NCI-H2029 treated with DMSO at 0.1 percent for 48 hours (cell line): ENCODE measurements around the gene ATXN2.
A peak's percentile ranks its signal among the peaks of the same experiment; 100 is the strongest.
"Not testable (repeated sequence)": the region's sequence is repeated elsewhere in the genome, so short reads cannot be mapped to it uniquely, and the experiment has no call there.

Source experiments
- DNase-seq: peaks from one replicate; lab custom pipeline; 2025; lab: John Stamatoyannopoulos, UW

ATXN2 gene

DNA sequence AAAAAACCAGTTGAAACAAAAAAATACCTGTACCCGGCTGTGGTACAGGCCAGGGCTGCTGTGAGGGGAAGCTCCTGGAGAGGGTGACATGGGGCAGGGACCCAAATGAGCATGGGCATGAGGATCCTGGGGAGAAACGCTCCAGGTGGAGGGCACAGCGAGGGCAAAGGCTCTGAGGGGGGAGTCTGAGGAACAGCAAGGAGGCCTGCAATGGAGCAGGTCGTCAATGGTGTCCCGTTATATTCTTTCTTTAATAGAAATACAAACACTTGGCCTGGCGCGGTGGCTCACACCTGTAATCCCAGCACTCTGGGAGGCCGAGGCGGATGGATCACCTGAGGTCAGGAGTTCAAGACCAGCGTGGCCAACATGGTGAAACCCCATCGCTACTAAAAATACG, 1.9 kb upstream of the ATXN2 start:
- not testable (repeated sequence) for DNase-seq

DNA sequence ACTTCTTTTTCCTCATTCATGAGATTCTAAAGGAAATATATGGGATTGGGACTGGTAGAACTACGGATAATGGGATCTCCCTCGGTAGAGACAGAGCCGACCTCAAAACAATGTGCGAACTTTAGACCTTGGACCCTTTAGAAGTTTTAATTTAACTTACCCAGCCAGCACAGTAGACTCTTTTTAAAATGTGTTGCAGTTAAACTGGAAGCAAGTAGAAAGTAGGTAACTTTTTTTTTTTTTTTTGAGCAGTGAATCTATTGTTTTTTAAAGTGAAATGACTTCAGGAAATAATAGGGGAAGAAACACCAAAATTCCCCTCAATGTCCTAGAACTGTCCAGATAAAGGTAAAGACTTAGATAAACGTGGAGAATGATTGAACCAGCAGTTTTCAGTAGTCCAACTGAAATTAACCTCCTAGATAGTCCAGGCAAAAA, 1.1 kb upstream of the ATXN2 start:
- no peak for DNase-seq

DNA sequence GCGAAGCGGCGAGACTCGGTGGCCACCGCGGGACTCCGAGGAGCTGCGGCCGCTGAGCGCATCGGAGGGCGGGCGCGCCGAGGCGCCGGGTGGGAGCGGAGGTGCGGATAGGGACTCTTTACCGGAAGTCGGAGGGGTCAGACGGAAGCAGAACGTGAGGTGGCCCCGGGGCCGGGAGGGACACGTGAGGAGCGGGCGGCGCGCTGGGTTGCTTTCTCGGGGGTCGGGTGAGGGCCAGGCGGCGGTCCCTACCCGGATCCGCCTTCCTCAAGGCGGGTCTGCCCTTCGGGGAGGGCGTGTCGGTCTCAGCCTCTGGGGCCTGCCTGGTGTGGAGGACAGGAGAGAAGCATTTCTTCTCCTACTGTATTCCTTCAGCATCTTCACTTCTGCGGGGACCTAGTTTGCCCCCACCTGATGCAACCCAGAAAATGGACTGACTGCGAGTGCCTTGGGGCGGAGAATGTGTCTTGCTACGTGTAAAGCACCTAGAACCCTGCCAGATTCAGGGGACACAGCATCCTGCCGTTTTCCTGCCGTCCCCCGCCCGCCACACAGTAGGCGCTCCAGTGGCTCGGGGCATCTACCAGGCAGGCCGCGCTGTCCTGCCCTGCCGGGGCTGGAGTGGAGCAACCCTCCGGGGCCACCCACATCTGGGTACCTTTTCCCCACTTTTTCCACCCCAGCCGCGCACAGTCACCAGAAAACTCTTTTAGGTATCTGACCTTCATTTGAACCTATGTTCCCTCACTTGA, 514 bp upstream of the ATXN2 start:
- peak; percentile 70 for DNase-seq

DNA sequence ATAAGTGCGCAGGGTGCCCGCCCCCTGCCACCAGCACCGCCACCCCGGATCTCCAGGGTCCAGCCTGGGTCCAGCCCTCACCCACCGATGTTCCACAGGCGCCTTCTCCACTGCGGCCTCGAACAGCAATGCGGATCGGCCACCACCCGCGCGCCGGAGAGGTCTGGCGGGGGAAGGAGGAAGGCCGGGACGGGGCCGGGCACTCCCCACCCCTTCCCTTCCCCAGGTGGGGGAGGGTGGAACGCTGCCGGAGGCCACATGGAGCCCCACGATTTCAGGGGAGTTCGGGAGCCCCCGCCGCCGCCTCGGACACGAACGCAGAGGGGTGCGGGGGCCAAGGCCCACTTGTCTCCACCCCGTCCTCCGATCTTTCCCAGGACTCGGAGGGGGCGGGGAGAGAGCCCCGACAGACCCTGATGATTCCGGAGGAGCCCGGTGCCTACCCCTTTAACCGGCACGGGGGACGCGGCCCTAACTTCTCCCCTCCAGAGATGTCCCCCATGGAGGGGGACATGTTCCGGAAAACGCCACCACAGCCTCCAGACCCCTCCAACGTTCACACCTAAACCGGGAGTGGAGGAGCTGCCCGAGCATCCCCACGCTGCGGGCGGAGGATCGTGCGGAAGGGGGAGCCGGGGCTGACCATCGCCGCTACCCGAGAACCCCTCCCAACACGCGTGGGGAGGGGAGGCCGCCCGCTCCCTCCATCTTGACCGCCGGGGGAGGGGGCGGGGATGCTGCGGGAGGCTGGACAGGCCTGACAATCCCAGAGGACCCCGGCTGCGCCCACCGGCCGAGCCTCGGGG, 1.1 kb downstream of the ATXN2 start:
- DNase-seq: no peak

DNA sequence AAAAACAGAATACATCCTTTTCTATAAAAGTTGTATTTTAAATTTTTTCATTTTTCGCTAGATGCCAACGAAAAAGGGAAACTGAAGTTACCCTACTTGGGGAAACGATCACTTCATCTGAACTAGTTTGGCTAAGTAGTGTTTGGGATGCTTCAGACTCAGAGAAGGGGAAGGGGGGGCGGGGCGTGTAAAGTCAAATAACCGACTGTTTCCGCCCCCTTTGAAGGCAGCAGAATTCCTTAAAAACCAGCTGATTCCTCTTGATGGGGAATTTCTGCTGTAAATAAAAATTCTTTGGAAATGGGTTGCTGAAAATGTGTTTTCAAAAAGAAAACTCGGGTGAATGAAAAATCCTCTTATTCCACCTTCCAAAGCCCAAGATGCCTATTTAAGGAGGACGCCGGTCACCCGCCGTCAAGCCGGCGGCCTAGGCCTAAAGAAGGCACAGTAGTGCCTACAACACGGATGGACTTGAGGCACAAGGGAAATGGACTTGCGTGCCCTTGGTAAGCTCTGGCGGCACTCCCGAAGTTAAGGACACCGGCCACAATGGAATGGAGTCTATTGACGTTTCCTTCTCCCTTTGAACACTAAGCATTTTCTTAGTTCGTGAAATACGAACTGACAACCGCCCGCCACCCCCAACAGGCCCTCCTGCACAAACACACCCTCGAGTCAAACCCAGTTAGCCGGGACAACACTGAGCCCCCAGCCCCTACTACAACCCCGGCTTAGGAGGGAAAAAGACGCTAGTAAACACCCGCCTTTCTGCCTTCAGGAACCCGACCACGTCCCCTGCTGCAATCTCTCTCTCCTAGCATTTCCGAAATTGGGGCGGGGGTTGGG, 1.9 kb downstream of the ATXN2 start:
- peak; percentile 4 for DNase-seq

DNA sequence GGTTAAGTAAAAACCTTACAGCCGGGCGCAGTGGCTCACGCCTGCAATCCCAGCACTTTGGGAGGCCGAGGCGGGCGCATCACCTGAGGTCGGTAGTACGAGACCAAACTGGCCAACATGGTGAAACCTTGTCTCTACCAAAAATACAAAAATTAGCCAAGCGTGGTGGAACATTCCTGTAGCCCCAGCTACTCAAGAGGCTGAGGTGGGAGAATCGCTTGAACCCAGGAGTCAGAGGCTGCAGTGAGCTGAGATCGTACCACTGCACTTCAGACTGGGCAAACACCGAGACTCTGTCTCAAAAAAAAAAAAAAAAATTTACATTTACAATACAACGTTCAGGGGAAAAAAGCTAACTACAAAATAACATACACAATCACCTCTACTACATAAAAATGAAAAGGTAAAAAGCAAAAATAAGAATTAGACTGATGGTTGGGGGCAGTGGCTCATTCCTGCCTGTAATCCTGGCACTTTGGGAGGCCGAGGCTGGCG, 3.7 kb downstream of the ATXN2 start:
- not testable (repeated sequence) for DNase-seq

DNA sequence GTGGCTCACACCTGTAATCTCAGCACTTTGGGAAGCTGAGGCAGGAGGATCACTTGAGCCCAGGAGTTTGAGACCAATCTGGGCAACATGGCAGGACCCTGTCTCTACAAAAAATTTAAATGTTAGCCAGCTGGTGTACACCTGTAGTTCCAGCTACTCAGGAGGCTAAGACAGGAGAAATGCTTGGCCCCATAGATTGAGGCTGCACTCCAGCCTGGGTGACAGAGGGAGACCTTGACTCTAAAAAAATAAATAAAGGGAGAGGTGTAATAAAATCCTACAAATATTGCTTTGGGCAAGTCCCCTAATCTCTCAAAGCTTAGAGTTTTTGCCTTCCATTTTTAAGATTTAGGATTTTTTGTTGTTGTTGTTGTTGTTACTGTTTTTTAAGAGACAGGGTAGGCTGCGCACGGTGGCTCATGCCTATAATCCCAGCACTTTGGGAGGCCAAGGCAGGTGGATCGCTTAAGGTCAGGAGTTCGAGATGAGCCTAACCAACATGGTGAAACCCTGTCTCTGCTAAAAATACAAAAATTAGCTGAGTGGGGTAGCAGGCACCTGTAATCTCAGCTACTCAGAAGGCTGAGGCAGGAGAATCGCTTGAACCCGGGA, 7.6 kb downstream of the ATXN2 start:
- DNase-seq: not testable (repeated sequence)

DNA sequence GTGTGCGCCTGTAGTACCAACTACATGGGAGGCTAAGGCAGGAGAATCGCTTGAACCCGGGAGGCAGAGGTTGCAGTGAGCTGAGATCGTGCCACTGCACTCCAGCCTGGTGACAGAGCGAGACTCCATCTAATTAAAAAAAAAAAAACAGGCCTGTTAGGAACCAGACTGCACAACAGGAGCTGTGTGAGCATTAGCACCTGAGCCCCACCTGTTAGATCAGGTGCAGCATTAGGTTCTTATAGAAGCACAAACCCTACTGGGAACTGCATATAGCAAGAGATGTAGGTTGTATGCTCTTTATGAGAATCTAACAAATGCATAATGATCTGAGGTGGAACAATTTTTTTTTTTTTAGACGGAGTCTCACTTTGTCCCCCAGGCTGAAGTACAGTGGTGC, 8.6 kb downstream of the ATXN2 start:
- no peak for DNase-seq

DNA sequence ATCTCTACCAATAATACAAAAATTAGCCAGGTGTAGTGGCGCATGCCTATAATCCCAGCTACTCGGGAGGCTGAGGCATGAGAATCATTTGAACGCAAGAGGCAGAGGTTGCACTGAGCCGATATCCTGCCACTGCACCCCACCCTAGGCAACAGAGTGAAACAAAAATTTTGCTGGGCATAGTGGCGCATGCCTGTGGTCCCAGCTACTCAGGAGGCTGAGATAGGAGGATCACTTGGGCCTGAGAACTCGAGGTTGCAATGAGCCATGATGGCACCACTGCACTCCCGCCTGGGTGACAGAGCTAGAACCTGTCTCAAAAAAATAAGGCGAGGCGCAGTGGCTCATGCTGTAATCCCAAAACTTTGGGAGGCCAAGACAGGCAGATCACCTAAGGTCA, 9.5 kb downstream of the ATXN2 start:
- no peak for DNase-seq

DNA sequence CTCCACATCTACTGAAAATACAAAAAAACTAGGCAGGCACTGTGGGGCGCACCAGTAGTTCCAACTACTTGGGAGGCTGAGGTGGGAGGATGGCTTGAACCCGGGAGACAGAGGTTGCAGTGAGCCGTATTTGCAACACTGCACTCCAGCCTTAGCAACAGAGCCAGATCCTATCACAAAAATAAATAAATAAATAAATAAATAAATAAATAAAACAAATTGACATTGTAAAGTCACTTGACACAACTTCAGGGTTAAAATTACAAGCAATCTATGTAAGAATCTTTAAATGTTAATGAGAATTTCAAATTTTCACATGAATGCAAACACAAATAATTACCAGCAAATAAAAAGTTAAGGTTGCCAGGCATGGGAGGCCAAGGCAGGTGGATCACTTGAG, 11.1 kb downstream of the ATXN2 start:
- no peak for DNase-seq

DNA sequence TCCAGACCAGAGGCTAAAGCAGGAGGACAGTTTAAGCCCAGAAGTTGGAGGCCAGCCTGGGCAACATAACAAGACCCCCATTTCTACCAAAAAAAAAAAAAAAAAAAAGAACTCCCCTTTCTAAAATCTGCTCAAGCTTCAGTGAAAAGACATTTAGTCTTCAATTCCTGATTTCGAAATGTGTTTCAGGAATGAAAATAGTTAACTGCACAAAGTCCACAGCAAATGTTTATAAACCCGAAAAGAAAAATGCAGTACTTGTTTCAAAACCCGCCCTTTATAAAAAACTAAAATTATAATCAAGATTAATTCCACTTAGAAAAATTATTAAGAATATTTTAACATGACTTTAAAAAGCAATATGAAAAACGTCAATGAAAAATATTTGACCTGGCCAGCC, 12.1 kb downstream of the ATXN2 start:
- no peak for DNase-seq

DNA sequence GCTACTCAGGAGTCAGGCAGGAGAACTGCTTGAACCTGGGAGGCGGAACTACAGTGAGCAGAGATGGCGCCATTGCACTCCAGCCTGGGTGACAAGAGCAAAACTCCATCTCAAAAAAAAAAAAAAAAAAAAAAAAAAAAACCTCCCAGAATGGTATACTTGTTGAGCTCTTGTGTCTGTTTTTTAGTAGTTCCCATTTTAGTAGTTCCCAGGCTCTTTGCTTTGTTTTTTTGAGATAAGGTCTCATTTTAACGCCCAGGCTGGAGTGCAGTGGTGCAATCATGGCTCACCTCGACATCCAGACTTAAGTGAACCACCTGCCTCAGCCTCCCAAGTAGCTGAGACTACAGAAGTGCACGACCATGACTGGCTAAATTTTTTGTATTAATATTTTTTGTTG, 13.4 kb downstream of the ATXN2 start:
- no peak for DNase-seq

DNA sequence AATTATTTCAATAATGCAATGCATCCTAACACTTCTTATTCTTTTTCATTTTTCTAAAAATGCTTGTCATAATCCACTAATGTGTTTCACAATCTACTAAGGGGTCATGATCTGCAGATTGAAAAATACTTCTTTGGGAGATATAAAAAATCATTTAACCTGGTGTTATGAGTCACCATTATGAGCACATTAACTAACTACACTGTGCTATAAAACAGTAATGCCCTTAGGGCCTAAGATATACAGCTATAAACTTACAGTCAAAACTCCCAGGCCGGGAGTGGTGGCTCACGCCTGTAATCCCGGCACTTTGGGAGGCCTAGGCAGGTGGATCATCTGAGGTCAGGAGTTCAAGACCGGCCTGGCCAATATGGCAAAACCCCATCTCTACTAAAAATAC, 14.2 kb downstream of the ATXN2 start:
- no peak for DNase-seq

DNA sequence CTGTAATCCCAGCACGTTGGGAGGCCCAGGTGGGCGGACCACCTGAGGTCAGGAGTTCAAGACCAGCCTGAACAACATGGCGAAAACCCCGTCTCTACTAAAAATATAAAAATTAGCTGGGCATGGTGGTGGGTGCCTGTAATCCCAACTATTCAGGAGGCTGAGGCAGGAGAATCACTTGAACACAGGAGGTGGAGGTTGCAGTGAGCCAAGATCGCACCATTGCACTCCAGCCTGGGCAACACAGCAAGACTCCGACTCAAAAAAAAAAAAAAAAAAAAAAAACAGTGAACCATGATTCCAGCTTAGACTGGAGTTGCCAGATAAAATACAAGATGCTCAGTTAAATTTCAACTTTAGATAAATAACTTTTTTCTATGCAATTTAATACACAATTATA, 15.6 kb downstream of the ATXN2 start:
- not testable (repeated sequence) for DNase-seq

DNA sequence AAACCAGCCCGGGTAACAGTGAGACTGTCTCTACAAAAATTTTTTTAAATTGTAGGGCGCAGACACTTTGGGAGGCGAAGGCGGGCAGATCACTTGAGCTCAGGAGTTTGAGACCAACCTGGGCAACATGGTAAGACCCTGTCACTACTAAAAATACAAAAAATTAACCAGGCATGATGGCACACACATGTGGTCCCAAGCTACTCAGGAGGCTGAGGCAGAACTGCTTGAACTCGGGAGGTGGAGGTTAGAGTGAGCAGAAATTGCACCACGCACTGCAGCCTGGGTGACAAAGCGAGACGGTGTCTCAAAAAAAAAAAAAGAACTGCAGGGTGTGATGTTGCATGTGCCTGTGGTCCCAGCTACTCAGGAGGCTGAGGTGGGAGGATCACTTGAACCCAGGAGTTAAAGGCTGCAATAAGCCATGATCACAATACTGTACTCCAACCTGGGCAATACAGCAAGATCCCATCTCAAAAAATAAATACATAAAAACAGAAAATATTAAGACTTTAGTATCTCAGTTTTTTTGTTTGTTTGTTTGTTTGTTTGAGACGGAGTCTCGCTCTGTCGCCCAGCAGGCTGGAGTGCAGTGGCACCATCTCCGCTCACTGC, 16.9 kb downstream of the ATXN2 start:
- DNase-seq: no peak

DNA sequence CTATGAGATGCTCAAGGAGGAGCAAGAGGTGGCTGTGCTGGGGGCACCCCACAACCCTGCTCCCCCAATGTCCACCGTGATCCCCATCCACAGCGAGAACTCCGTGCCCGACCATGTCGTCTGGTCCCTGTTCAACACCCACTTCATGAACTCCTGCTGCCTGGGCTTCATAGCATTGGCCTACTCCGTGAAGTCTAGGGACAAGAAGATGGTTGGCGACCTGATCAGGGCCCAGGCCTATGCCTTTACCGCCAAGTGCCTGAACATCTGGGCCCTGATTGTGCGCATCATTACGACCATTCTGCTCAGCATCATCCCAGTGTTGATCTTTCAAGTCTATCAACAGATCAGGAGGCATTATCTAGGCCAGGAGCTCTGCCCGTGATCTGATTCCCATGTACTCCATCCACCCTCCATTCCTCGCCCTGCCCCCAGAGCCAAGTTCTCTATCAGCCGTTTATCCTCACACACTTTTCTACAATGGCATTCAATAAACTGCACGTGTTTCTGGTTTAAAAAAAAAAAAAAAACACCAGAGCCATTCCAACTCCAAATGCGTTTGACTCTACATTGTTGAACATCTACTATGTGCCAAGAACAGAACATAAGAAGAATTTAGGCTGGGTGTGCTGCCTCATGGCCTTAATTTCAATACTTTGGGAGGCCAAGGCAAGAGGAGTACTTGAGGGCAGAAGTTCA, 17.5 kb downstream of the ATXN2 start:
- no peak for DNase-seq

DNA sequence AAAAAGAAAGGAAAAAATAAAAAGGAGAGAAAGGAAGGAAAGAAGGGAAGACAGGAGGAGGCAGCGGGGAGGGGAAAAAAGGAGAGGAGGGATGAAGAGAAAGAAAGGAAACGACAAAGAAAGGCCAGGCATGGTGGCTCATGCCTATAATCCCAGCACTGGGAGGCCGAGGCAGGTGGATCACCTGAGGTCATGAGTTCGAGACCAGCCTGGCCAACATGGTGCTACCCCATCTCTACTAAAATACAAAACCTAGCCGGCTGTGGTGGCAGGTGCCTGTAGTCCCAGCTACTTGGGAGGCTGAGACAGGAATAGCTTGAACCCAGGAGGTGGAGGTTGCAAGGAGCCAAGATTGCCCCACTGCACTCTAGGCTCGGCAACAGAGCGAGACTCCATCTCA, 18.4 kb downstream of the ATXN2 start:
- DNase-seq: no peak

DNA sequence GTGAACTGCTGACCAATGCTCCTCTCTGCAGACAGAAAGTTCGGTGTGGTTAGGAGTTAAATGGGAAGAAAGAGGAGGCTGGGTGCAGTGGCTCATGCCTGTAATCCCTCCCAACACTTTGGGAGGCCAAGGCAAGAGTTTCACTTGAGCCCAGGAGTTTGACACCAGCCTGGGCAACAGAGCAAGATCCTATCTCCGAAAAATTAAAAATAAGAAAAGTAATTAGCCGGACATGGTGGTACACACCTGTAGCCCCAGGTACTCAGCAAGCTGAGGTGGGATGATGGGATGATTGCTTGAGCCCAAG, 19.0 kb downstream of the ATXN2 start:
- DNase-seq: no peak

DNA sequence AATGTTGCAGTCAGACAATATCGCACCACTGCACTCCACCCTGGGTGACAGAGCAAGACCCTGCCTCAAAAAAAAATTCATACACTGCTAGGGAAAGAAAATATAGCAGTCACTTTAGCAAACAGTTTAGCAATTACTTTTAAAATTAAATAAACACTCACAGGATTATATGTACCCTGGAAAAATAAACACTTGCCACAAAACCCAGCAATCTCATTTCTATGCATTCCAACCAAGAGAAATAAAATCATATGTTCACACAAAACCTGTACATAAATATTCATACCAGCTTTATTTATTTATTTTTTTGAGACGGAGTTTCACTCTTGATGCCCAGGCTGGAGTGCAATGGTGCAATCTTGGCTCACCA, 20.2 kb downstream of the ATXN2 start:
- no peak for DNase-seq

DNA sequence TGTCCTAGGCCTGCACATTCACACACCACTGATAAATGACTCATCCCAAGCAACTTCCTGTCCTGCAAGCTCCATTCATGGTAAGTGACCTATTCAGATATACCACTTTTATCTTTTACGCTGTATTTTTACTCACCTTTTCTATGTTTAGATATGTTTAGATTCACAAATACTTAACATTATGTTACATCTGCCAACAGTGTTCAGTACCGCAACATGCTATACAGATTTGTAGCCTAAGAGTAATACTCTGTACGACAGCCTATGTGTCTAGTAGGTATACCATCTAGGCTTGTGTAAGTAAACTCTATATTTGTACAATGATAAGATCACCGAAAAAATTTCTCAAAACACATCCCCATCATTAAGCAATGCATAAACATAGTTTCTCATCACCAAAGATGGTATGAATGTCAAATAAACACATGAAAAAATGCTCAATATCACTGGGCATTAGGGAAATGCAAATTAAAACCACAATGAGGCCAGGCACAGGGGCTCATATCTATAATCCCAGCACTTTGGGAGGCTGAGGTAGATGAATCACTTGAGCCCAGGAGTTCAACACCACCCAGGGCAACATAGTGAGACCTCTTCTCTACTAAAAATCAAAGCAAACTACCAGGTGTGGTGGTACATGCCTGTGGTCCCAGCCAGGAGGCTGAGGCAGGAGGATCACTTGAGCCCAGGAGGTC, 20.7 kb downstream of the ATXN2 start:
- no peak for DNase-seq
